Inflammatory macrophage treated with lipopolysaccharide for 4 hours (primary cell): Measurements from ENCODE around the gene MAPKBP1.
A peak's percentile ranks its signal among the peaks of the same experiment; 100 is the strongest.

ENCODE experiments used
- DNase-seq: peaks from one replicate; pipeline ENCODE4 v3.0.0-alpha.2; 2020

The MAPKBP1 gene

DNA sequence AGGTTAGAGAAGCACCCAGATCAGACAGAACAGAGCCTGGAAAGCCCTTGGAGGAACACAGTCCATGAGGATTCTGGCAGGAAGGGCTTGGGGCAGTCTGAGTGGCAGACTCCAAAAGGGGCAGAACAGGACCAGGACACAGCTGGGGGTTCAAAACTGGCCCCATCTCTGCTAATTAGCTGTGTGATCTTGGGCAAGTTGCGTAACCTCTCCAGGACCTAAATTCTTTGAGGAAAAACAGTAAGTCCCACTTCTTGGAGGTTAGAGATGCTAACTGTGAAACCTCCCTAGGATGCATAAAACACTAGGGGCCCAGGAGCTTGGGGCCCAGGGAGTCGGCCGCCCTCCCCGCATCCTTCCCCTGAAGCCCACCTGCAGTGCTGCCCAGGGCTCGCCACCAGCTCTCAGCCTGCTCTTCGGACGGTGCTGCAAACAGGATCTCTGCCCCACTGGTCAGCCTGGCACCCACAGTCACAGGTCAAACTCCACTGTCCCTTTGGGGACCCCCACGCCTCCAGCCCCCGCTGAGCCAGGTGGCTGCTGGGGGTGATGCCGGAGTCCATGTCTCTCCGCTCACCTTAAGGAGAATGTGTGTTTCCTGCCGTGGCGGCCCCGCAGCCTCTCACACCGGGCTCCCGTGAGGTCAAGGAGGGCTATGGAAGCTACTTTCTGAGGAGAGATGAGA is 76.3 kb downstream of the MAPKBP1 start:
- DNase-seq, result no peak

DNA sequence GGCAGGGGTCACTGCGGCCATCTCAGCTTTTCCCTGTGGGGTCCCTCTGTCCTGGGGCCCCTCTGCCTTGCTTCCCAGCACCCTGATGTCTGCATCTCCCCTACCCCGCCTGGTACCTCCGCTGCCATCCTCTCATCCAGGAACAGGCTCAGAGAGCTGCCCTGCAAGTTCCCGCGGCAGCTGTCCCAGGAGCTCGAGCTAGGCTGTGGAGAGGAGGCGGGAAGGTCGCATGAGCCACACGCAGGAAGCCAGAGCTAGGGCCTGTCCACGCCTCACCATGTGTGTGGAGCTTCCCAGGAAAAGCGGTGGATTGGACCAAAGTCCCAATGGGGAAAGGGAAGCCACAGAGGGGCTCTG is 76.9 kb downstream of the MAPKBP1 start:
- no peak for DNase-seq

DNA sequence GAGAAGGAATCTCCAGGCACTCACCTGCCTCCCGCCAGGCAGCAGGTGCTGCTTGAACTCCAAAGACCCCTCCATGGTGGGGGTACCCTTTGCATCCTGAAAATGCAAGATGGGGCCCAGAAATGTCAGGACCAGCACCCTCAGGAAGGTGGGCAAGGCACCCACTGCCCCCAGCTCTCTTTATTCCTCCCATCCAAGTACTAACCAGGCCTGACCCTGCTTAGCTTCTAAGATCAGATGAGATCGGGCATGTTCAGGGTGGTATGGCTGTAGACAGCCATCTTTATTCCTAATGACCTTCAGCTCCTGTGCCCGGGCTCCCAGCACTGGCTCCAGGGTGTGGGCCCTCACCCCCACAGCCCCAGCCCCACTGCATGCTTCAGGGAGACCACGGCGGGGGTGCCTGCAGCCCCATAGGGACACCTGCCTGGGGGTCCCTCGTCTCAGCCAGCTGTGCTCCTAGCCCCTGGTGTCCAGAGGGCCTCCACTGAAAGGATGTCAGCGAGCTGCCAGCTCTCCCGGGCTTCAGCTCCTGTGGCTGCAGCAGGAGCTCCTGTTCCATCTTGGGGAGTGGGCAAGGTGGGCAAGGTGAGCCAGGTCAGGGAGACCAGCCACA is 77.6 kb downstream of the MAPKBP1 start:
- no peak for DNase-seq

DNA sequence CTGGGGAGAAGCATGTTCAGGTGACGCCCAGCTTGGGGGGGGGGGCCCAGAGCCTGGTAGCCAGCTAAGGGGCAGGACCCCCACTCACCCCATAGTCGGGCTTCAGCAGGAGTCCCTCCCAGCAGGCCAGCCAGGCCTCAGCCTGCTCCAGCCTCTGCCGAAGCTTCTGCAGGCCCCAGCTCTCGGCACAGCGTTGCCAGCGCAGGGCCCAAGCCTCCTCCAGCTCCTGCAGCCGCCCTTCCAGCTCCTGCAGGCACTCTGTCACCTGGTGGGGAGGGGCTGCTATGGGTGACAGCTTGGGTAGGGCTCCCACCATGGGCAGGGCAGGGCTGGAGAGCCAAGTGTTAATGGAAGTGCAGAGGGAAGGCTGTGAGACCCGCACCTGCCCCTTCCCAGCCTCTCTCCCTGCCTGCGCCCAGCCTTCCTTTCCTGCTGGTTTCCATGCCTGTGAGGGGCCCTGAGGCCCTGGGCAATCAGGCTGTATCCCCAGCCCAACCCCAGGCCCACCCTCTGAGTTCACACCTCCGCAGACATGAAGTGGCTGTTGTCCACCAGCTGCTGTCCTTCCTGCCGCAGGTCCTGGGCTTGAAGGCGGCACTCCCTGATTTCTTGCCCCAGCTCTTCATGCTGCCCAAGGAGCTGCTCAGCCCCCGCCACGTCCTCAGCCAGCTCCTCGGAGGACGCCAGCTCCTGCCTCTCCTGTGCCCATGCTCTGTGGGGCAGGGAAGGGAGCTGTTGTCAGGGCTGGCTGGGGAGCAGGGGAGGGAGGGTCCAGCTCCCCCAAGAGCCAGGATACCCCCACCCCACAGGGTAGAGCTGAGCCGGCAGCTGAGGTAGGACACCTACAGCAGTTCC is 78.7 kb downstream of the MAPKBP1 start:
- no peak for DNase-seq

DNA sequence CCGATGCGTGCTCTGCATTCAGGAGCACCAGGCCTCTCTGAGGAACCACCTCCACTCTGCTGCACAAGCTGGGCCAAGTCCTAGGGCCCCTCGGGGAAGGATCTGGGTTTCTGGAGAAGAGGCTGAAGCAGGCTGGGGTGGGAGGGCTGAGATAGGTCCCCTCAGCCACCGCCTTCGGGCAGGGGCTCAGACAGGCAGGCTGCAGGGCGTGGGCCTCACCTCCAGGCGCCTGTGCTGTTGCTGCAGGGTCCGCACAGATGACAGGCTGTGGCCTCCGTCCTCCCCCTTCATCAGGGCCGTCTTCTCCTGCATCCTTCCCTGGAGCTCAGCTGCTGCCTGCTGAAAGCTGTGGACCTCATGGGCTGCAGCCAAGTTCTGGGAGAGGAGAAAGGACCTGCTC is 79.5 kb downstream of the MAPKBP1 start:
- DNase-seq, result no peak

DNA sequence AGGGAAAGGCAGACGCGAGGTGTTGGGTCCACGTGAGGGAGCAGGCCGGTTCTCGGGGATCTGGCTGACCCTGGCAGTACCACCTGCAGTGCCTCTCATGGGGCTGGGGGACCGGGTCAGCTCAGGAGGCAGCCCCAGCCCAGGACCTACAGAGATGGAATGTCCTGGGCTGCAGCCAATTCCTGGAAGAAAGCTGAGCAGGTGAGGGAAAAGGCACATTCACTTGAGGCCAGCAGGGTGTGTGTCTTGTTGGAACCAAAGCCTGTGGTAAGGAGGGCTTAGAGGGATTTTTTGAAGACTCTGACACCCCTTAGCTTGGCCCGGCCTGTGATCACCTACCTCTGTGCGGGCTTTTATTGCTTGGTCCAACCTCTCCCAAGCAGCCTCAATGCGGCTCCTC is 80.2 kb downstream of the MAPKBP1 start:
- no peak for DNase-seq

DNA sequence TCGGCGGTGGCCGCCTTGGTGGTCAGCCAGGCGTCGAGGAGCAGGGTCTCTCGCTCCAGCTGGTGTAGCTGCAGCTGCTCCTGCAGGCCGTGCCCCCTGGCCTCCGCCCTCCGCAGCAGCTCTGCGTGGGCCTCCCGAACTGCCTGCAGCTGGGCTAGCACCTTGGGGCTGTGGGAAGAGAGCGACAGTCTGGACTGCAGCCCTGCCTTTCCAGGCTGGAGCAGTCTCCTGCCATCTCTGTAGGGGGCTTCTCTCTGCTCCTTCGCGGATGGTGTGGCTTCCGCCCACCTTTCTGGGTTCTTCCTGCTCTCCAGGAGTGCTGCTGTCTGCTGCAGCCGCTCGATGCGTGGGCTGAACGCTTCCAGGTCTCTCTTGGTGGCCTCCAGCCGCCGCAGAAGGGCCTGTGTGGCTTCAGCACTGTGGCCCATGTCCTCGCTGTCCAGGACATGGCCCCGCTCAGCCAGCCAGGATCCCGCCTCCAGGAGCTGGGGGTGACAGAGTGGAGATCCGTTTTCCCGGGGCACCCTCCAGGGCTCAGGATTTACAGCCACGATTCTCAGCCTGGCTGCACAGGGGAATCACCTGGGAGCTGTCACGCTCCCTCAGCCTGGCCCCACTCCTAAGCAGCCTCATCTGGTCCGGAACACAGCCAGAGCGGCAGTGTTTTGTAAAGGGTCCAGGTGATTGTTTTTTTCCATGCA is 81.1 kb downstream of the MAPKBP1 start:
- no peak for DNase-seq

DNA sequence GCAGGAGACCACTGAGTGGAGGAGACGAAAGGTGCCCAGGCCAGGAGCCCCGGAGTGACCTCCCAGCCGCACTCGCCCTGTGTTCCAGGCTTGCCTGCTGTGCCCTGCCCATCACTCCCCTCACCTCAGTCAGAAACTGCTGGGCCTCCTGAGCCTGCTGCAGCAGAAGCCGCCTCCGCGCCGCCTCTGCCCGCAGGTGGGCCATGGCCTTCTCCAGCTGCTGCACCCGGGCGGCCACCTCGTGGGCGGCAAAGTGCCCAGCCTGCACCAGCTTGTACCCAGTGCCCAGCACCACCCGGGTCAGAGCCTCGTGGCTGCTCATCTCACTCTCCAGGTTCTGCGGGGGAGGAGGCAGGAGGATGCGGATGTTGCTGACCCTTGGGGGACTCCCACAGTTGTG is 82.0 kb downstream of the MAPKBP1 start:
- DNase-seq, result no peak

DNA sequence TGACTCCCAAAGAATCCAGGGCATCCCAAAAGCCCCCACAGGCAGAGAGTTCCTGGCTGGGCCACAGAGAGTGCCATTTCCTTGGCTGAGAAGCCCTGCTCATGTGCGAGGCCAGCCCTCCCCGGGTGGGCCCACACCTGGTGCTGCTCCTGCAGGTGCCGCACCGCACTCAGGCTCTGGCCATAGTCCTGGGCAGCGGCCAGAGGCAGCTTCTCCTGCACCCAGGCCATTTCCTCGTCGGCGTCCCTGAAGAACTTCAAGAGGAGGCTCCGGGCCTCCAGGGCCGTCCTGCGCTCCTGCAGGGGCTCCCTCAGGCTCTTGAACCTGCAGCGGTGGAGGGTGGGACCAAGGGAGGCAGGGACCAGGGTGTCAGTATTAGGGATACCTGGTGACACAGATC is 82.4 kb downstream of the MAPKBP1 start:
- DNase-seq, result no peak

DNA sequence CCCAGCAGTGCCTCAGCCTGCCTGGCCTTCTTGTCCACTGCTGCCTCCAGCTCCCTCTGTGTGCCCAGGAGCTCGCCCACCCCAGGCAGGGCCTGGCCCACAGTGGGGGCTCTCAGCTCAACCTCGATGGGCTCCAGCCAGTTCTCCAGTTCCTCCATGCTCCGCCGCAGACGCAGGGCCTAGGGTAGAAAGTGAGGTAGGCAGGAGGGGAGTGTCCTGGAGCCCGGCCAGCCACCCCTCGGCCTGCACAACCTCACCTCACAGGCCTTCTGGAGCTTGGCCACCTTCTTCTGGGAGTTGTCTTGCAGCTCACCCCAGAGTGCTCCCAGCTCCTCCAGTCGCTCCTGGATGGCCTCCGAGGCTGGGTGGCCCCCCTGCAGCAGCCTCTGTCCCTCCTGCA is 83.0 kb downstream of the MAPKBP1 start:
- no peak for DNase-seq

DNA sequence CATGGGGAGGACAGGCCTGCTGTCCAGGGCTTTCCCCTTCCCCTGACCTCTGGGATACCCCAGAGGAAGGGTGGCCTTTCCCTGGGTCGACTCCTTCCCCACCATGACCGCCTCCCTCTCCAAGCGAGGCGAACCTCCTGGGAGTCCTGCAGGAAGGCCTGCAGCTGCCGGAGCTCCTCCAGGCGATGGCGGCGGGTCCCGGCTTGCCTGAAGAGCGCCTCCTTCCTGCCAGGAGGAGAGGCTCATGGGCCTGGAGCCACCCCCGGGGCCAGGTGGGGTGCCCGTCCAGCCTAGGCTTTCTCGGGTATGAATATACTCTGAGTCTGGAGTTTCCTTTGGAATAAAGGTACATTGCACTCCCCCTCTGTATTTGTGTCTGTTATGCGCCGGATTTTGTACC is 84.5 kb downstream of the MAPKBP1 start:
- DNase-seq, result no peak

DNA sequence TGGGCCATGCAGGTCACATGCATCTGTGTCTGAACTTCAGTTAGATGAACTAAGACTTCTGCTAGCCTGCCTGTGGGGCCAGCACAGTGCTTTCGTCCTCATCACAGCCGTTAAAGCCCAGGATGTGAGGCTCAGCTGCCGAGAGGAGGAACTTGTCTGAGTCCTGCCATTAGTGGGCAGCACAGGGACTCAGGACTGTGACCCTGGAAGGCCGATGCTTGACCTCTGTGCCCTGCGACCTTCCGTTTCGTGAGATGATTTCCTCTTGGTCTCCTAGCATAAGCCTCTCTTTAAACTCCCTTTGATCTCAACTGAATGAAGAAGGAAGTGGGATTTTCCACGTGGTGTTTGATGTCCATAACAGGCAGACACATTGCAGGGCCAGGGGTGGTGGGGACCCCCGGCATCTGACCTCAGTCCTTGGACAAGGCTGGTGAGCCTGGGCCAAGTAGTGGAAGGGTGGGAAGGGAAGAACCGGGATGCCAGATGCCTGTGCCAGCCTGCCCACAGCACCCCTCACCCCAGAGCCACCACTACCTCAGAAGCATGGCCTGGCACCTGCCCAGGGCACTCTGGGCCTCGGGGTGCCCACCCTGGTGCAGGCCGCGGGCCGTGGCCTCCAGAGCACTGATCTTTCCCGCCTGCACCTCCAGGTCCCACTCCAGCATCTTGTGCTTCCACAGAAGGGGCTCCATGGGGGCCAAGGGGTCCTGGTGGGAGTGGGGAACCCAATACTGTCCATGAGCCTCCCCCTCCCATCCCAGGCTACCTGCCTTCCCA is 86.0 kb downstream of the MAPKBP1 start:
- DNase-seq, result peak; percentile 25

DNA sequence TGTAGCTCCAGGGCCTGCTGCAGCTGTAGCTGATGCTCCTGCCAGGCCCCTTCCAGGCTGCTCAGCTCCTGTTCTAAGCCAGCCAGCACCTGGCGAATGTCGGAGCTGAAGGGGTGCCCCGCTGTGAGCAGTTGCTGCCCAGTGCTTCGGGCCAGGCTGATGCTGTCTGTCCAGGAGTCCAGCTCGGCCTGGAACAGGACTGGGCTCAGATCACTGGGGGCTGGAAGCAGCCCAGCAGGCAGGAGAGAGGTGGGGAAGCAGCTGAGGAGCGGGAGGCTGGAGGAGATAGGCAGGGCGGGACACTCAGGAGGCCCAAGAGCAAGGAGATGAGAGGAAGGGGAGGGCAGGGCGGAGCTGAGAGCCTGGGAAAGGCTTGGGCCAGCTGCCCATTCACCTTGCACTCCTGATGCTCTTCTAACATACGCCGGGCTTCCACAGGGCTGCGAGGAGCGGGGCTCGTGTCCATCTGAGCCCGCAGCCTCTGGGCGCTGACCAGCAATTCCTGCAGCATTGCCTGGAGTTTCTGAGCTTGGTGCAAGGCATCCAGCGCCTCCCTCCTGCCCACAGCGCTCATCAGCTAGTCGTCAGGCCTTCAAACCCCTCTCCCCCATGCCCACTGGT is 87.6 kb downstream of the MAPKBP1 start:
- no peak for DNase-seq

DNA sequence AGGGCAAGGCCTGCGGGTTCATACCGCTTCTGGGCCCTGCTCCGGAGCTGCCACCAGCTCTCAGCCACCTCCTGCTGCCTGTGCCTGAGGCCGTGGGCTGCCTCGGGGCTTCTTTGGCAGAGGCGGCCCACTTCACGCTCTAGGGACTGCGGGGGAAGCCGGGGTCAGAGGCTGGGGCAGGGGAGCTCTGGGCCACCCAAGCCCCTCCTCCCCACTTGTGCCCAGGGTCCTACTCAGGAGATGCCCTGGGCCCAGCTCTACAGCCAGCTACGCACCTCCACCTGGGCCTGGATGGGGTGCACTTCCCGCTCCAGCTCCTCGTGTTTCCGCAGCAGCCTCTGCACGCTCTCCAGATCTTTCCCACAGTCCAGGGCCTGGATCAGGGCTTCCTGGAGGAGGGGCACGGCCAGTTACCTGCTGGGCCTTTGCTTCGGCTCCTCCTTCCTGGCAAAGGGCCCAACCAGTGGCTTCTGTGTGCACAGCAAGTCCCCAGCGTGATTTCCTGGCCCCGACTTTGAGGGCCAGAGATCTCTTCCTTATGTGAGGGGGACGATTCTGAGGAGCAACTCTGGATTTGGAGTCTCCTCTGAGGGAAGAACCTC is 88.3 kb downstream of the MAPKBP1 start:
- DNase-seq, result no peak

DNA sequence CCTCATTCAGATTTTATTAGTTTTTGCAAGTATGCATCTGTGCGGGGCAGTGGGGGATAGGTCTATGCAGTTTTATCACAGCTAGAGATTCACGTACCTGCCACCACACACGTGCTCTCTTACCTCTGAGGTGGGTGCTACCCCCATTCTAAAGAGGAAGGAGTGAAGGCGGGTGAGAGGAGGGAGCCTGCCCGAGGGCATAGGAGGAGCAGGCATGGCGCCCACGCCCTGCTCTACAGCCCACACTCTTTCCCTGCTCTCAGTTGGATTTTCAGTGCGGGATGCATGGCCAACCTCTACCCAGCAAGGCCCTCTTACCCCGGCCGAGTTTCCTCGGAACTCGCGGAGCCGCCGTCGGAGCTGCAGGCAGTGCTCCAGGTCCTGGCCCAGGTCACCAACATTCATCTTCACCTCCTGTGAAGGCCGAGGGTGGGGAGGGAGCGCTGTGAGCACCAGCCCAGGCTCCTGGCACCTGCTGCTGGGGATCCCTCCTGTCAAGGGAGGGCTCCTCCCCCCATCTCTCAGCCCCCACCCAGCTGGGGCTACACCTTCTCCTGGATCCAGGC is 91.3 kb downstream of the MAPKBP1 start:
- no peak for DNase-seq

DNA sequence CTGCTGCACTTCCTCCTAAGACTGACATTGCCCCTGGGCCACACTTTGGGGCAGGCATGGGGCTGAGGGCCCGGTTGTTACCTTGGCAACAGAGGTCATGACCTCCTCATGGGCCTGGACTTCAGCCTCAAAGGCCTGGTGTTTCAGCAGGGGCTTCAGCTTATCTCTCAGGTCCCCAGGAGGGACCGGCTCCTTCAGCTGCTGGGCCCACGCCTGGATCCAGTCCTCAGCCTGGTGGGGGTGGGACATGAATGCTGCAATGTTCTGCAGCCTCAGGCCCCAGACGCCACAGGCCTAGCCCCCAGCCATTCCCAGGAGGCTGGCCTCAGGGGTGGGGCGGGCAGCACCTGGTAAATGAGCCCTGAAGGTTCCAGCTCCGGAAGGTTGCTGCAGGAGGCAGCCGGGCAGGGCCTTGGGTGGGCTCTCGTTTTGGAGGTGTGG is 92.0 kb downstream of the MAPKBP1 start:
- DNase-seq, result no peak

DNA sequence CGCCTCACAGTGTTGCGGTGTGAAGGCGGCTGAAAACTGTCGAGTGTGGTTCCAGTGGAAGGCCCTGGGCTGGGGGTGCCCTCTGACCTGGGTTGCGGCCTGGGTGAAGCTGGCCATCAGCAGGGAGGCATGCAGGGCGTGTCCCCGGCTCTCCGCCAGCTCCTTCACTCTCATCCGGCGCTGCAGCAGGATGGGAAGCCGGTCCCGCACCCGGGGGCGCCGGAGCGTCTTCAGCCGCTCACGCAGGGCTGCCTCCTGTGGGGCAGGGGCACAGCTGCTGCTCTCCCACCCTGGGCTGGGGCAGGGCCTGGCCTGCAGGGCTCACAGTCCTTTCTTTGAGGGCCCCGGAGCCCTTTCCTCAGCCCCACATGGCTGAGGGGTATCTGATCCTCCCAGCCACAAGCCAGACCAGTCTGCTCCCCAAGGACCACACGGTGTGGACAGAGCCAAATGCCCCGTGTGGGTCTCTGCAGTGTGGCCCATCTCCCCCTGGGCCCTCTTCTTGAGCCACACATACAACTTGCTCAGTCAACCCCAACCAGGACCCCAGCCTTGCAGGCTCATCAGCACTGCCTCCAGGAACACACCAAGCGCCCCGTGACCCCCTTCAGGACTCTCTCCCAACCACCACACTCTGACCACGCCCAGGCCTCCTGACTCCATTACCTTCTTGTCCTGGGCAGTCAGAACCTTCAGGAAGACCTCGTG is 92.7 kb downstream of the MAPKBP1 start:
- no peak for DNase-seq

DNA sequence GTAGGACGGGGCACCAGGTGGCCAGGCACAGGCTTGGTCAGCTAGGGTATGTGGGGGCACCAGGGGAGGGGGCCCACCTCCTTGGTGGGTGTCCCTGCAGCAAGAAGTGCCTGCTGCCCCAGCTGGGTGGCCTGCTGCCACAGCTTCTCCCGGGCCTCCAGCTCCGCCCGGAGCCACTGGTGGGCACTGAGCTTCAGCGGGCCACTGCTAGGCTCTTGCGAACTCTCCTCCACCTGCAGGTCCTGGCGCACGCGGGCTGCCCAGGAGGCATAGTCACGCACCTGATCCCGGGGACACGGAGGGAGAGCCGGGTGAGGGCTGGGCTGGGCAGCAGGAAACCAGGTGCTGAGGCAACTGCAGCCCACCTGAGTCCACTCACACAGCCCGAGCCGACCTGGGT is 94.0 kb downstream of the MAPKBP1 start:
- DNase-seq, result no peak

DNA sequence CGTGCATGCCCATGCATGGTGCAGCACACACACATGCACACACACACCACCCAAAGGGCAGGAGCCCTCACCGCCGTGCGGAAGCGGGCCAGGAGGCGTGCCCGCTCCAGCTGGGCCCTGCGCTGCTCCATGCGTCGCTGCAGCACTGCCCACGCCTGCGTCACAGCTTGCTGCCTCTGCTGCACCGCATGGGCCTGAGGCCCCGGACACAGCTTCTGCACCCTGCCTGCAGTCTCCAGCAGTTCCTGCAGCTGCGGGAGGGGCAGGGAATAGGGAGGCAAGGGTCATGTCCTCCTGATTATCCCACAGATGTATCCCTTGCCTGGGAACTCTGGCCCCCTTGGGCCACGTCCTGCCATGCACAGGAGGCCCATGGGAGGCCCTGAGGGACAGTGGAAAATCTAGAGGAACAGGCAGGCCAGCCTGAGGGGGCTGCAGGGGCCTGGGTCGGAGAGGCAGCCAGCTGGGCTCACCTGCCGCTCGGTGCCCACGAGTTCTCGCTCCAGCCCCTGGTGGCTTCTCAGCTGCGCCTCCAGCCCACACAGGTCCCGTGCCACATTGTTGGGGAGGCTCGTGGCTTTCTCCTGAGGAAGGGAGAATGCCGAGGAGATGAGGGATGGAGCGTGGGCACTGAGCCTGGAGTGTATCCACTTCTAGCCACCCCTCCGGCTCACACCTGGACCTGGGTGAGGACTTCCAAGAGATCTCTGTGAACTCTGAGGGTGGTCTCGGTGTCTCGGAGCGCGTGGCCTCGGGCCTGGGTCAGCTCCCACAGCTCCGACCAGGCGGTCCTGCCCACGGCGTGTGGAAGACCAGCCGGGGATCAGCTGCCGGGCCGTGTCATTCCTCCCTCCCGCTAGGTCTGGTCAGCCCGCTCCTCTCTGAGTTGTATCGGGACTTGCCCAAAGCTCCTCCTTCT is 95.7 kb downstream of the MAPKBP1 start:
- no peak for DNase-seq

DNA sequence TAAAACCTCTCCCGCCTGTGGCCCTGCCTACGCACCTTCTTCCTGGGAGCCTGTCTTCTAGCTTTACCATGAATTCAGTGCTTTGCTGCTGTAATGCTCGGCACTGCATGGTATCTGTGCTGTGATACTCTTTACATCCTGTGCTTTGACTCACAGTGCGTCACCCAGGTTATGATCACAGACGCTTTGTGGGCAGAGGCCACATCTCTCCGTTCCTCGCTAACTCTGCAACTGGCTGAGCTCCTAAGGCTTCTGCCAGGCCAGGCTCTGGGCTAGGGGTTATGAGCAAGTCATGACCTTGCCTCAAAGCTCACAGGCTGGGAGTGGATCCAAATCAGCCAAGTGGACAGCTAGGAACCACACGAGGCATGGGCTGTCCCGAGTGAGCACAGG is 96.4 kb downstream of the MAPKBP1 start:
- no peak for DNase-seq
